Measurements from ENCODE around the gene LAMA2. TPM values are rescaled to one million over a fixed set of nuclear protein-coding genes. Genes with fewer than 3 reads are reported as not detected.

LAMA2 gene
- total and polyA plus RNA-seq, 7 experiments from 2014 or later = 0.02 to 0.59 (median 0.35) TPM; not detected in 4

GRCh38 chr6:128899341-128900050 lies 16.6 kb downstream of the LAMA2 start:
- Histone ChIP-seq H3K4me3 (ENCODE audit: low read length) (no peak overlapping the region), H3K36me3 (ENCODE audit: control insufficient read depth in 2 of 3, insufficient read depth in 3 of 3, low read length in 3 of 3) (no peaks in the 10 kb centered on the region), H3K27me3 (ENCODE audit: control insufficient read depth in 2 of 2, insufficient read depth in 2 of 2, low read length in 2 of 2) (no peaks in the 10 kb centered on the region), H3K27ac (ENCODE audit: low read depth, low read length) (no peak overlapping the region), H3K9me3 (ENCODE audit: control insufficient read depth in 2 of 3, low read length in 3 of 3) (no peaks in the 10 kb centered on the region), H3K4me1 (ENCODE audit: control insufficient read depth in 2 of 2, insufficient read depth in 2 of 2, low read length in 2 of 2) (no peaks in the 10 kb centered on the region)
- POLR2A ChIA-PET = interaction anchor here (0.6 kb wide), 1 partner anchor 1018 kb away, joined by 3 read pairs; no protein-coding TSS in a partner anchor
- H3K36me3 Mint-ChIP-seq = no peaks in the 10 kb centered on the region
- peaks cover 0 to 9% (median 0%) of the 10 kb centered on the region in 5 donors for H3K27me3 Mint-ChIP-seq
- no peak overlapping the region for H3K4me3 Mint-ChIP-seq
- CTCF ChIA-PET = interaction anchor here (0.5 kb wide), 1 partner anchor 353 kb away, joined by 4 read pairs; no protein-coding TSS in a partner anchor
- peaks cover 0 to 4% (median 0%) of the 10 kb centered on the region in 11 donors for H3K9me3 Mint-ChIP-seq
- DNase-seq (no peak), ATAC-seq (no peak)
- H3K4me1 Mint-ChIP-seq = no peaks in the 10 kb centered on the region
- intact Hi-C loops (cut with micrococcal nuclease) = no loop called here
- no peak overlapping the region for H3K27ac Mint-ChIP-seq

- Mint-ChIP-seq H3K27ac (no peak overlapping the region), H3K4me3 (no peak overlapping the region), H3K9me3 (peaks cover 0 to 3% (median 0%) of the 10 kb centered on the region in 11 donors), H3K4me1 (no peaks in the 10 kb centered on the region), H3K36me3 (no peaks in the 10 kb centered on the region), H3K27me3 (peaks cover 0 to 5% (median 0%) of the 10 kb centered on the region in 5 donors)
- ChIA-PET CTCF (no interaction called here), POLR2A (no interaction called here)
- no peaks in the 10 kb centered on the region for H3K9me3 ChIP-seq (ENCODE audit: control insufficient read depth in 2 of 3, low read length in 3 of 3)
- no peak overlapping the region for H3K27ac ChIP-seq (ENCODE audit: low read depth, low read length)
- ATAC-seq = no peak
- H3K36me3 ChIP-seq (ENCODE audit: control insufficient read depth in 2 of 3, insufficient read depth in 3 of 3, low read length in 3 of 3) = no peaks in the 10 kb centered on the region
- intact Hi-C loops (cut with micrococcal nuclease) = no loop called here
- no peak overlapping the region for H3K4me3 ChIP-seq (ENCODE audit: low read length)
- DNase-seq = no peak
- no peaks in the 10 kb centered on the region for H3K27me3 ChIP-seq (ENCODE audit: control insufficient read depth in 2 of 2, insufficient read depth in 2 of 2, low read length in 2 of 2)
- H3K4me1 ChIP-seq (ENCODE audit: control insufficient read depth in 2 of 2, insufficient read depth in 2 of 2, low read length in 2 of 2) = no peaks in the 10 kb centered on the region
These were observed 20.8 kb downstream of the LAMA2 start for GRCh38 chr6:128903715-128904114.

- ATAC-seq (no peak), DNase-seq (no peak)
- H3K27ac ChIP-seq (ENCODE audit: low read depth, low read length) = no peak overlapping the region
- CTCF ChIA-PET = no interaction called here
- no peak overlapping the region for H3K4me3 ChIP-seq (ENCODE audit: low read length)
- intact Hi-C loops (cut with micrococcal nuclease) = no loop called here
- Mint-ChIP-seq H3K27ac (no peak overlapping the region), H3K36me3 (no peaks in the 10 kb centered on the region), H3K4me3 (no peak overlapping the region), H3K9me3 (peaks cover 0 to 7% (median 0%) of the 10 kb centered on the region in 11 donors), H3K27me3 (peaks cover 0 to 13% (median 10%) of the 10 kb centered on the region in 5 donors), H3K4me1 (no peaks in the 10 kb centered on the region)
- POLR2A ChIA-PET = no interaction called here
- no peaks in the 10 kb centered on the region for H3K9me3 ChIP-seq (ENCODE audit: control insufficient read depth in 2 of 3, low read length in 3 of 3)
- no peaks in the 10 kb centered on the region for H3K27me3 ChIP-seq (ENCODE audit: control insufficient read depth in 2 of 2, insufficient read depth in 2 of 2, low read length in 2 of 2)
- no peaks in the 10 kb centered on the region for H3K4me1 ChIP-seq (ENCODE audit: control insufficient read depth in 2 of 2, insufficient read depth in 2 of 2, low read length in 2 of 2)
- no peaks in the 10 kb centered on the region for H3K36me3 ChIP-seq (ENCODE audit: control insufficient read depth in 2 of 3, insufficient read depth in 3 of 3, low read length in 3 of 3)
These were observed 31.1 kb downstream of the LAMA2 start for GRCh38 chr6:128914051-128914450.

- no peak overlapping the region for H3K27ac ChIP-seq (ENCODE audit: low read depth, low read length)
- H3K9me3 ChIP-seq (ENCODE audit: control insufficient read depth in 2 of 3, low read length in 3 of 3) = no peaks in the 10 kb centered on the region
- no peaks in the 10 kb centered on the region for H3K36me3 ChIP-seq (ENCODE audit: control insufficient read depth in 2 of 3, insufficient read depth in 3 of 3, low read length in 3 of 3)
- no peak overlapping the region for H3K27ac Mint-ChIP-seq
- ATAC-seq (no peak), DNase-seq (no peak)
- peaks cover 0 to 4% (median 3%) of the 10 kb centered on the region in 5 donors for H3K27me3 Mint-ChIP-seq
- H3K4me3 Mint-ChIP-seq = no peak overlapping the region
- no peak overlapping the region for H3K4me3 ChIP-seq (ENCODE audit: low read length)
- H3K27me3 ChIP-seq (ENCODE audit: control insufficient read depth in 2 of 2, insufficient read depth in 2 of 2, low read length in 2 of 2) = no peaks in the 10 kb centered on the region
- intact Hi-C loops (cut with micrococcal nuclease) = no loop called here
- H3K9me3 Mint-ChIP-seq = peaks cover 0 to 4% (median 0%) of the 10 kb centered on the region in 11 donors
- H3K4me1 Mint-ChIP-seq = no peaks in the 10 kb centered on the region
- no peaks in the 10 kb centered on the region for H3K4me1 ChIP-seq (ENCODE audit: control insufficient read depth in 2 of 2, insufficient read depth in 2 of 2, low read length in 2 of 2)
- ChIA-PET CTCF (no interaction called here), POLR2A (no interaction called here)
- no peaks in the 10 kb centered on the region for H3K36me3 Mint-ChIP-seq
These were observed 35.9 kb downstream of the LAMA2 start for GRCh38 chr6:128918886-128919285.

GRCh38 chr6:128919412-128920180 lies 36.7 kb downstream of the LAMA2 start:
- H3K4me1 ChIP-seq (ENCODE audit: control insufficient read depth in 2 of 2, insufficient read depth in 2 of 2, low read length in 2 of 2) = no peaks in the 10 kb centered on the region
- intact Hi-C loops (cut with micrococcal nuclease) = no loop called here
- H3K4me1 Mint-ChIP-seq = no peaks in the 10 kb centered on the region
- H3K36me3 Mint-ChIP-seq = no peaks in the 10 kb centered on the region
- H3K27ac Mint-ChIP-seq = no peak overlapping the region
- H3K27me3 Mint-ChIP-seq = peaks cover 0 to 4% (median 3%) of the 10 kb centered on the region in 5 donors
- POLR2A ChIA-PET = no interaction called here
- H3K4me3 Mint-ChIP-seq = no peak overlapping the region
- CTCF ChIA-PET = no interaction called here
- DNase-seq = no peak
- no peak for ATAC-seq
- H3K27me3 ChIP-seq (ENCODE audit: control insufficient read depth in 2 of 2, insufficient read depth in 2 of 2, low read length in 2 of 2) = no peaks in the 10 kb centered on the region
- H3K4me3 ChIP-seq (ENCODE audit: low read length) = no peak overlapping the region
- no peak overlapping the region for H3K27ac ChIP-seq (ENCODE audit: low read depth, low read length)
- H3K9me3 Mint-ChIP-seq = peaks cover 0 to 7% (median 1%) of the 10 kb centered on the region in 11 donors
- H3K36me3 ChIP-seq (ENCODE audit: control insufficient read depth in 2 of 3, insufficient read depth in 3 of 3, low read length in 3 of 3) = no peaks in the 10 kb centered on the region
- no peaks in the 10 kb centered on the region for H3K9me3 ChIP-seq (ENCODE audit: control insufficient read depth in 2 of 3, low read length in 3 of 3)

- Histone ChIP-seq H3K4me1 (ENCODE audit: control insufficient read depth in 2 of 2, insufficient read depth in 2 of 2, low read length in 2 of 2) (no peaks in the 10 kb centered on the region), H3K4me3 (ENCODE audit: low read length) (no peak overlapping the region), H3K27ac (ENCODE audit: low read depth, low read length) (no peak overlapping the region), H3K36me3 (ENCODE audit: control insufficient read depth in 2 of 3, insufficient read depth in 3 of 3, low read length in 3 of 3) (no peaks in the 10 kb centered on the region), H3K9me3 (ENCODE audit: control insufficient read depth in 2 of 3, low read length in 3 of 3) (no peaks in the 10 kb centered on the region), H3K27me3 (ENCODE audit: control insufficient read depth in 2 of 2, insufficient read depth in 2 of 2, low read length in 2 of 2) (no peaks in the 10 kb centered on the region)
- POLR2A ChIA-PET = no interaction called here
- ATAC-seq (no peak), DNase-seq (no peak)
- H3K27ac Mint-ChIP-seq = no peak overlapping the region
- H3K9me3 Mint-ChIP-seq = peaks cover 0 to 5% (median under 1%) of the 10 kb centered on the region in 11 donors
- H3K4me3 Mint-ChIP-seq = no peak overlapping the region
- CTCF ChIA-PET = no interaction called here
- no peaks in the 10 kb centered on the region for H3K36me3 Mint-ChIP-seq
- H3K27me3 Mint-ChIP-seq = peaks cover 0 to 22% (median 7%) of the 10 kb centered on the region in 5 donors
- H3K4me1 Mint-ChIP-seq = no peaks in the 10 kb centered on the region
- intact Hi-C loops (cut with micrococcal nuclease) = no loop called here
These were observed 42.8 kb downstream of the LAMA2 start for GRCh38 chr6:128925765-128926164.
